GM12878 (cell line): ENCODE results near the gene SLC2A4RG.

Source experiments
- CREB1 ChIP-seq: IDR thresholded peaks from 2 replicates; pipeline ENCODE4 v1.6.1; 2012; ENCODE audit warnings: low read depth, mild to moderate bottlenecking, inconsistent platforms
- CREM ChIP-seq: IDR thresholded peaks from 2 replicates; pipeline ENCODE4 v1.6.1; 2014; ENCODE audit warnings: antibody characterized with exemption, low read depth
- FOXM1 ChIP-seq: IDR thresholded peaks from 2 replicates; pipeline ENCODE4 v1.6.1; 2012; ENCODE audit warnings: low read depth, mild to moderate bottlenecking, inconsistent platforms, low read length, moderate library complexity
- KDM1A ChIP-seq: fragments of 200-600 bp; sonication (generic); IDR thresholded peaks from 2 replicates; pipeline ENCODE4 v1.6.1; 2016; ENCODE audit warnings: borderline replicate concordance
- RFX5 ChIP-seq: IDR thresholded peaks from 2 replicates; pipeline ENCODE4 v1.6.1; 2011; ENCODE audit warnings: low read depth, low read length, improper control_type of control experiment
- SMAD1 ChIP-seq: fragments of 450-650 bp; IDR thresholded peaks from 2 replicates; pipeline ENCODE4 v1.6.1; 2018; ENCODE audit warnings: mild to moderate bottlenecking, low read depth; ENCODE audit not compliant: partially characterized antibody
- SREBF2 ChIP-seq: IDR thresholded peaks from 2 replicates; pipeline ENCODE4 v1.6.1; 2012; ENCODE audit warnings: mild to moderate bottlenecking, low read length
- TBL1XR1 ChIP-seq: IDR thresholded peaks from 2 replicates; pipeline ENCODE4 v1.6.1; 2012; ENCODE audit warnings: low read depth, low read length, improper control_type of control experiment
- YY1 ChIP-seq: IDR thresholded peaks from 2 replicates; pipeline ENCODE4 v1.6.1; 2011; ENCODE audit warnings: low read depth, mild to moderate bottlenecking, low read length
- TF ChIP-seq, protein P1 (sequence below), 3 experiments: IDR thresholded peaks in 2 of 3; conservative IDR thresholded peaks in 1 of 3; 2 replicates each; pipeline ENCODE4 v1.5.1; 2011; ENCODE audit warnings: low read depth in 3 of 3, low read length in 3 of 3, mild to moderate bottlenecking in 3 of 3, control low read depth in 2 of 3, moderate library complexity in 2 of 3, inconsistent platforms in 1 of 3, mixed read lengths in 1 of 3; ENCODE audit not compliant: control insufficient read depth in 2 of 3, insufficient read depth in 1 of 3; ENCODE audit errors: extremely low read depth in 1 of 3
- TF ChIP-seq, protein P2 (sequence below): IDR thresholded peaks from 2 replicates; pipeline ENCODE4 v1.6.1; 2012; ENCODE audit warnings: mild to moderate bottlenecking, low read depth, low read length

DNA sequence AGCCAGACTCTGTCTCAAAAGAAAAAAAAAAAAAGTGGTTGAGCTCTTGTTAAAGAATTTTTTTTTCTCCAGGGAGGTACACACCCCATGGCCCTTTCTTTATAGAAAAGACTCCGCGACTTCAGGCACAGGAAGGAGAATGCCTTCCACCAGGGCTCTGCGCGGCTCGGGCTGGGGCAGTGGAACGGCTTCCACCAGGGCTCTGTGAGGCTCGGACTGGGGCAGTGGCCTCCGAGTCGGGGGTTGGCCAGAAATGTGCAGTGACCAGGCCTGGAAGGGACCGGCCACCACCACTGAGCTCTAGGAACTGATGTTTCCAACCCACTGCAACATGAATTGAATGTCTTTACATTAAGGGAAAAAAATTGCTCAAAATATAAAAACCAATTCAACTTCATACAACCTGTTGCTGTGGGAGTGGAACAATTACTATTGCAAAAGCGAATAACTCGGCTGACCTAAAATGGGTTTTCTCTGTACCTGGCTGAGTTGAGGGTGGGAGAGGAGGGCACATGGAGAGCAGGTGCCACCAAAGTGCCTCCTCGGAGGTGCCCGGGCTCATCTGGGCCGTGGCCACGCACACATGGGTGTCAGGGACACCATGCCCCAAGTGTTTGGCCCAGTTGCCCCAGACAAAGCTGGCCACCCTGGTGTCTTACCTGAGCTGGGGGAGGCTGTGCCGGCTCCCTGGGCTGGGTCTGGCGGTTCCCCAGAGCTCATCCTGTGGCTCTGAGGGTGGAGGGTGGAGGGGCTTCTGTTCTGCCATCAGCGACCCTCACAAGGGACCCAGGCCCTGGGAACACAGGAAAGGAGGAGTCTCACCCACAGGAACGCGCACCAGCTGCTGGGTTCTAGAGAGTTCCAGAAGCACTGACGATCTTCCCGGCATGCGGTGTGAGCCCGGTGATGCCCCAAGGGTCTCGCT, 29.3 kb downstream of the SLC2A4RG start:
- TF ChIP-seq, protein P1, sequence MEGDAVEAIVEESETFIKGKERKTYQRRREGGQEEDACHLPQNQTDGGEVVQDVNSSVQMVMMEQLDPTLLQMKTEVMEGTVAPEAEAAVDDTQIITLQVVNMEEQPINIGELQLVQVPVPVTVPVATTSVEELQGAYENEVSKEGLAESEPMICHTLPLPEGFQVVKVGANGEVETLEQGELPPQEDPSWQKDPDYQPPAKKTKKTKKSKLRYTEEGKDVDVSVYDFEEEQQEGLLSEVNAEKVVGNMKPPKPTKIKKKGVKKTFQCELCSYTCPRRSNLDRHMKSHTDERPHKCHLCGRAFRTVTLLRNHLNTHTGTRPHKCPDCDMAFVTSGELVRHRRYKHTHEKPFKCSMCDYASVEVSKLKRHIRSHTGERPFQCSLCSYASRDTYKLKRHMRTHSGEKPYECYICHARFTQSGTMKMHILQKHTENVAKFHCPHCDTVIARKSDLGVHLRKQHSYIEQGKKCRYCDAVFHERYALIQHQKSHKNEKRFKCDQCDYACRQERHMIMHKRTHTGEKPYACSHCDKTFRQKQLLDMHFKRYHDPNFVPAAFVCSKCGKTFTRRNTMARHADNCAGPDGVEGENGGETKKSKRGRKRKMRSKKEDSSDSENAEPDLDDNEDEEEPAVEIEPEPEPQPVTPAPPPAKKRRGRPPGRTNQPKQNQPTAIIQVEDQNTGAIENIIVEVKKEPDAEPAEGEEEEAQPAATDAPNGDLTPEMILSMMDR (IDR thresholded peaks at IDR 0.05 in 2 of 3, conservative IDR thresholded peaks at IDR 0.05 in 1 of 3; ENCODE audit: control insufficient read depth in 2 of 3, extremely low read depth in 1 of 3, insufficient read depth in 1 of 3, low read depth in 3 of 3, low read length in 3 of 3), result no peak
- TF ChIP-seq SREBF2, result no peak
- TF ChIP-seq, protein P2, sequence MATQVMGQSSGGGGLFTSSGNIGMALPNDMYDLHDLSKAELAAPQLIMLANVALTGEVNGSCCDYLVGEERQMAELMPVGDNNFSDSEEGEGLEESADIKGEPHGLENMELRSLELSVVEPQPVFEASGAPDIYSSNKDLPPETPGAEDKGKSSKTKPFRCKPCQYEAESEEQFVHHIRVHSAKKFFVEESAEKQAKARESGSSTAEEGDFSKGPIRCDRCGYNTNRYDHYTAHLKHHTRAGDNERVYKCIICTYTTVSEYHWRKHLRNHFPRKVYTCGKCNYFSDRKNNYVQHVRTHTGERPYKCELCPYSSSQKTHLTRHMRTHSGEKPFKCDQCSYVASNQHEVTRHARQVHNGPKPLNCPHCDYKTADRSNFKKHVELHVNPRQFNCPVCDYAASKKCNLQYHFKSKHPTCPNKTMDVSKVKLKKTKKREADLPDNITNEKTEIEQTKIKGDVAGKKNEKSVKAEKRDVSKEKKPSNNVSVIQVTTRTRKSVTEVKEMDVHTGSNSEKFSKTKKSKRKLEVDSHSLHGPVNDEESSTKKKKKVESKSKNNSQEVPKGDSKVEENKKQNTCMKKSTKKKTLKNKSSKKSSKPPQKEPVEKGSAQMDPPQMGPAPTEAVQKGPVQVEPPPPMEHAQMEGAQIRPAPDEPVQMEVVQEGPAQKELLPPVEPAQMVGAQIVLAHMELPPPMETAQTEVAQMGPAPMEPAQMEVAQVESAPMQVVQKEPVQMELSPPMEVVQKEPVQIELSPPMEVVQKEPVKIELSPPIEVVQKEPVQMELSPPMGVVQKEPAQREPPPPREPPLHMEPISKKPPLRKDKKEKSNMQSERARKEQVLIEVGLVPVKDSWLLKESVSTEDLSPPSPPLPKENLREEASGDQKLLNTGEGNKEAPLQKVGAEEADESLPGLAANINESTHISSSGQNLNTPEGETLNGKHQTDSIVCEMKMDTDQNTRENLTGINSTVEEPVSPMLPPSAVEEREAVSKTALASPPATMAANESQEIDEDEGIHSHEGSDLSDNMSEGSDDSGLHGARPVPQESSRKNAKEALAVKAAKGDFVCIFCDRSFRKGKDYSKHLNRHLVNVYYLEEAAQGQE, result no peak
- no peak for TF ChIP-seq CREB1
- TF ChIP-seq YY1, result no peak
- no peak for TF ChIP-seq CREM
- no peak for TF ChIP-seq RFX5
- TF ChIP-seq SMAD1, result no peak
- TF ChIP-seq FOXM1, result no peak
- TF ChIP-seq TBL1XR1, result no peak
- no peak for TF ChIP-seq KDM1A
